GM19240 (cell line): ENCODE data around the gene C19orf12.
"Not testable (repeated sequence)": the region's sequence is repeated elsewhere in the genome, so short reads cannot be mapped to it uniquely, and the experiment has no call there.

Source experiments
- DNase-seq: peaks from one replicate; pipeline ENCODE4 v3.0.0; 2011; ENCODE audit warnings: low spot score; ENCODE audit not compliant: insufficient read length

Gene C19orf12

DNA sequence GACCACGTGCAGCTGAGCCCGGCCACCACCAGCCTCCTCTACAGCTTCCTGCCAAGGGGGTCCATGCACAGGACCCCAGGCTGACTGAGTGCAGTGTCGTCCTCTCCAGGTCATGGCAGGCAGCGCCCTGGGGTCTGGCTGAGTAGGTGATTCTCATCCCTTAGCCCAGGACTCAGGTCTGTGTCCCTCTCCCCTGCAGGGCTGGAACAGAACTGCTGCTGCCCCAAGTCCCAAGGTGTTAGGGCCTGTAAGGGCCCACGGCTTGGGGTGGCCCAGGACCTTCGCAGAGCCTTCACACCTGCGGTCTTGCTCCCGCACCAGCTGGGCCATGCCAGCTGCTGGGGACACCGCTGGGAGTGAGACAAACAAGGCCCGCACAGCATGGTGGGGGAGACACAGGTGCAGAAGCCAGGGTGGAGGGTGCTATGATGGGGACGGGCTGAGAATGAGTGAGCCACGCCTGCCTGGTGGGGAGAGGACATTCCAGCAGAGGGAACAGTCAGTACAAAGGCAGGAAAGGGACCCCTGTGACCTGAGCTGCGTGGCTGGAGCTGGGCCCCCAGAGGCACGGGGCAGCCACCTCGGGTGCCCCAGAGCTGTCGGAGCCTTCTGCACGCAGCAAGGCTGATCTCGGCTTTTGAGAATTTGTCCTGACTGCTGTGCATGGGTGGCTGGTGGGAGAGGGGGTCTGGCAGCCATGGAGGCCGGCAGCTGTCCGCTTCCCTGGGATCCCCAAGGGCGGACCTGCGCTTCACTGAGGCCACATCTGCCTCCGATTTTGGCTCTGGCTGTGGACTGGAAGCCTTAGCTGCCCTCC is 37.9 kb downstream of the C19orf12 start:
- DNase-seq, result no peak

DNA sequence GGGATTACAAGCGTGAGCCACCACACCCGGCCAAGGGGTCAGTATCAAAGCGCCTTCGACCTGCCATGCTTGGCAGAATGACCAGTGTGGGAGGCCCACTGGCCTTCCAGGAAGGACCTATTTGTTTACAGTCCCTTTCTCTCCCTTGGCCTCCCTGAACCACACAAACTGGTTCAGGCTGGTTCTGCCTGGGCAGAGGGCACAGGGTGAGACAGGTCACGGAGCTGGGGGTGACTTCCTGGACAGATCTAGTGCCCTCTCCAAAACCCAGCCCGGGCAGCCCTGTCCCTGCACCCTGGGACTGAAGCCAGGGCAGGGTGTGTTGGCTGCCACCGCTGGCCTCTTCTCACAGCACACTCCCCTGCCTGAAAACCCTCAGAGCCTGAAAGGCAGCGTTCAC is 38.5 kb downstream of the C19orf12 start:
- DNase-seq, result no peak

DNA sequence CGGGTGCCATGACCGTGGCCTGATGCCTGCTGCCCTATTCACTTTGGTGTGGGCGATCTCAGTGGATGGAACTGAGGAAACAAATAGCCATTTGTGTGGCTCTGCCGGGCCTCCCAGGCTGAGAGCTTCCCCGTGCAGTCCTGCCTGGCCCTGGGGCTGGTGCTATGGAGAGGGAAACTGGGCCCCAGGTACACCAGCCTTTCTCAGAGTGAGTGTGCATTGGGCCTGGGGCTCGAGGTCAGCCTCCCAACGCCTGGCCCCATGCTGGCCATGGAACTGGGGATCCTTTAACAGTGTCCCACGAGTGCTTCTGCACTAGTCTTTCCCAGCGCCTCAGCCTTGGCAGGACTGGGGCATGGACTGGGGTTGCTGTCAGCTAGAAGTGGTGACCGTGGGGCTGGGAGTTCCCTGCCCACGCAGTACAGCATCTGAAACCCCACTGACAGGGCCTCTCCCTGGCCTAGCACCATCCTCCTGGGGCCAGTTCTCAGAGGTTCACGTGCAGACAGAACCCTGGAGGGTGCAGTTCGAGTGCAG is 39.3 kb downstream of the C19orf12 start:
- DNase-seq, result no peak

DNA sequence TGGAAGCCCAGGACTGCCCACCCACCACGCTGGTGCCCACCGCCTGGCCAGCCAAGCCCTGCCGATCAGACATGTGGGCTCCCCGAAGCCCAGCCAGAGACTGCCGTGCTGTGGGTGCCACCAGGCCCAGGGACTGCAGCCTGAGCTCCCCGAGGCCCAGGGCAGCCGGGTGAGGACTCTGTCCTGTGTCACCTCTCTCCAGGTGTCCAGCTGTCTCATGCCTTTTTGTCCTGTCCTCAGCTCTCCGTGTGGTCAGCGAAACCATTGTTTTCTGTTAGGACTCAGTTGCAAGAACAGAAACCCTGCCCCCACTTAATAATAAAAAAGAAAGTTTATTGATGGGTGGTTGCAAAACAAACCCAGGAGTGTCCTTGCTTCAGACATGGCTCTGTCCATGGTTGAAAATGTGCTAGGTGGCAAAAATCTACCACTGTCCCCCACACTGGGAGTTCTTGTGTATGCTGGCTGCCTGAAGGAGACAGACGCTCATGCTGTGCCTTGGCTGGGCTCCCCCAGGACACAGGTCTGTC is 39.9 kb downstream of the C19orf12 start:
- no peak for DNase-seq

DNA sequence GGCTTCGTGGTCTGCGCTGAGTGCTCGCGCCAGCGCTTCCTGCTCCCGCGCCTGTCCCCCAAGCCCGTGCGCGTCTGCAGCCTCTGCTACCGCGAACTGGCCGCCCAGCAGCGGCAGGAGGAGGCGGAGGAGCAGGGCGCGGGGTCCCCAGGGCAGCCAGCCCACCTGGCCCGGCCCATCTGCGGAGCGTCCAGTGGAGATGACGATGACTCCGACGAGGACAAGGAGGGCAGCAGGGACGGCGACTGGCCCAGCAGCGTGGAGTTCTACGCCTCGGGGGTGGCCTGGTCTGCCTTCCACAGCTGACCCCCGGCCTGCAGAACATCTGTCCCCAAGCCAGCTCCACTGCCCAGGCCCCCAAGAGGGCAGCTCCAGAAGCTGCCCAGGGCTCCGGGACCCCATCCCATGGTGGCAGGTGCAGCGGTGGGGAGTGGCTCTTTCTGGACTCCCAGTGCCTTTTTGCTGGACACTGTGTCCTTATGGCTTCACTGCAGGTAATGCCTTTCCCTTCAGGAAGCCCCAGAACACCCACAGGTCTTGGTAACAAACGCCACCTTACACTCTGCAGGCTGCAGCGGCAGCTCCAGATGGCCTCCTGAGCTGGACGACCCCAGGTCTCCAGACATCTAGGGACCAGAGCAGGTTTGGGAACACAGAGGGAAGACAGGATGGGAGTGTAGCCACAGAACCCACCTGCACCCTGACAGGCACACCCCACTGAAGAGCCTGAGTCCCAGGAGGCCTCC is 40.5 kb downstream of the C19orf12 start:
- no peak for DNase-seq

DNA sequence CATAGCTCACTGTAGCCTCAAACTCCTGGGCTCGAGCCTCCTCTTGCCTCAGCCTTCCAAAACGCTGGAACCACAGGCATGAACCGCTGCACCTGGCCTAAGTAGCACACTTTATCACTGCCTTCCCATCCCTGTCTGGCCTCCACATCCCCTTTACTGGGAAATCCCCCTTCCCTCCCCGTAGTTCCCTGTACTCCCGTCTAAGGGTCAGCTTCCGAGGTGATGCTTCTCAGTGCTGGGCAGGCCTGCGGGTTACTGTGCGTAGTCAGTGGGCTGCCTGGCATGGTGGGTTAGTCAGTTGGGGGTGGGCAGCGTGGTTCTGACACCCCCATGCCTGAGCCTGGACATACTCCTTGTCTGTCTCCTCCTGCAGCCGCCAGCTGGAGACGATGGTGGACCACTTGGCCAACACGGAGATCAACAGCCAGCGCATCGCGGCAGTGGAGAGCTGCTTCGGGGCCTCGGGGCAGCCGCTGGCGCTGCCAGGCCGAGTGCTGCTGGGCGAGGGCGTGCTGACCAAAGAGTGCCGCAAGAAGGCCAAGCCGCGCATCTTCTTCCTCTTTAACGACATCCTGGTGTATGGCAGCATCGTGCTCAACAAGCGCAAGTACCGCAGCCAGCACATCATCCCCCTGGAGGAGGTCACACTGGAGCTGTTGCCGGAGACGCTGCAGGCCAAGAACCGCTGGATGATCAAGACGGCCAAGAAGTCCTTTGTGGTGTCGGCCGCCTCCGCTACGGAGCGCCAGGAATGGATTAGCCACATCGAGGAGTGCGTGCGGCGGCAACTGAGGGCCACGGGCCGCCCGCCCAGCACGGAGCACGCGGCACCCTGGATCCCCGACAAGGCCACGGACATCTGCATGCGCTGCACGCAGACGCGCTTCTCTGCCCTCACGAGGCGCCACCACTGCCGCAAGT is 41.4 kb downstream of the C19orf12 start:
- no peak for DNase-seq

DNA sequence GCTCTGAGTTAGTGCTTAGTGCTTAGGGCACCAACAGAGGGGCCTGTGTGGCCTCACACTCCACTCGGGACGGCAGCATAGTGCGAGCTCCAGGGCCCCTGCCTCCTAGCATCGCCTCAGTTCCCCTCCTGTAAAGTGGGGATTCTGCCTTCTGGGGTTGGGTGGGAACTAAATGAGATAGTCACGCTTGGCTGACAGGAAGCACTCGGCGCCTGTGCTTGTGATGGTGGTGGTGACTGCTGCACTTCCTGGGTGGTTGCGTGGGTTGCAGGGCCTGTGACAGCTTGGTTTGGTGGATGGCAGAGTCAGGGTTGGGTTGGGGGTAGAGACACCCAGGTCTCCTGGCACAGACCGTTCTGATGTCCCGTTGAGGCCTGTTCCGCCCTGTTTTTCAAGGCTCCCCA is 42.1 kb downstream of the C19orf12 start:
- no peak for DNase-seq

DNA sequence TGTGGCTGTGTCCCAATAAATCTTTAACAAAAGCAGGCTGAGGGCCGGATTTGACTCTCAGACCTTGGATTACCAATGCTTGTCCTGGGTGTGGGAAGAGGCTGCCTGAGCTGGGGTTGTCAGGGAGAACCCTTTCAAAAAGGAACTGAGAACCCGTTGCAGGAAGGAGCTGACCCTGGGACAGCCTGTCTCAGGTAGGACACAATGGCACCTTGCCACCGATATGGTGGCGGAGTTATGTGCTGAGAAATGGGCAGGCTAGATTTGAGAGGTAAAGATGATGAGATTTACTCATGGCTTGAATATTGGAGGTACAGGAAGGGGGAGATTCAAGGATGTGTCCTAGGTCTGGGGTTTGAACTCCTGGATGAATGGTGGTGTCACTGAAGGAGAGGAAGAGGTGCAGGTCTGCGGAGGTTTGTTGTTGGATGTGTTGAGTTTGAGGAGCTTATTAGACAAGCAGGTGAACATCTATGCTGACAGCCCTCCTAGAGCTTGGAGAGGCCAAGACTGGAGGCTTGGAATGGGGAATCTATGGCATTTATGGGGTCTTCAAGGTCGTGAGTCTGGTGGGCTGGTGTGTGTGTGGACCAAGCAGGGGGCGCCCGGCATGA is 42.6 kb downstream of the C19orf12 start:
- no peak for DNase-seq

DNA sequence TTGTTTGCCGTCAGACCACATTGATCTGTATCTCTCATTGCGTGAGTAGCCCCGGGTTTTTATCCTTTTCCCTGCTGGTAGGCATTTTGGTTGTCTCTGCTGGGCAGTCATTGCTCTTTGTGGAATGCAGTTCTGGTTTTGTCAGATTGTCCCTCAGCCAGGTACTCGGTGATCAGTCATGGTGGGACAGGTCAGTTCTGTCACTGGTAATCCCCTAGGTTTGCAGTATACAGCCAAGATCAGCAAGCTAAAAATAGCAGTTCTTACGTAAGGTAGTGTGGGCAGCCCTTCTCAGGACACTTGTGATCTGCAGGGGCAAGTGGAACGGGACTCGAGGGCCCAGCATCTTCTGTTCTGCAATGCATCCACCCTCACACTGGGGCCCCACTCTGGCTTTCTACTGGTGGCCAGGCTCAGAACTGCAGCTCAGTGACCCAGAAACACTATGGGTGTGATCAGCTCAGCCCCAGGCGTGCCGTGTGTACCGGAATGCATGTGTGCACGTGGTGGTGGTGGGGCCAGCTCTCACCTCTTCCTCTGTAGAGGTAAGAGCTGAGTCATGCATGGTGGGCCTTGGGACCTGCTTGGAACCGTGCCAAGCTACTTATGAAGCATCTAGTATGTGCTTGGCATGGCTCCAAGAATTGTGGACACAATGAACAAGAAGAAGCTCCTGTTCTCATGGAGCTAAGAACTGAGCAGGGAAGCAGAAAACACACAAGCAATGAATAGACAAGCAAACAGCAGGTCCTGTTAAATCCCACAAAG is 43.5 kb downstream of the C19orf12 start:
- peak; percentile 78 for DNase-seq

DNA sequence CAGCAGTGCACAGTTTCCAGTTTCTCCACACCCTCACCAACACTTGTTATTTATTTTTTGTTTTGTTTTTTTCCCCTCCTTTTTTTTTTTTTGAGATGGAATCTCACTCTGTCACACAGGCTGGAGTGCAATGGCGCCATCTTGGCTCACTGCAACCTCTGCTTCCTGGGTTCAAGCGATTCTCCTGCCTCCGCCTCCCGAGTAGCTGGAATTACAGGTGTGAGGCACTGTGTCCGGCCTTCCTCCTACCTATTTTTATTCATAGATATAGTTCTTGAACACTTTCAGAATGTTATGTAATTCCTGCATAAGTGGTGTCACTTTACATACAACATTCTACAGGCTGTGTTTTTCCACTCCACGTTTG is 44.1 kb downstream of the C19orf12 start:
- DNase-seq, result not testable (repeated sequence)

DNA sequence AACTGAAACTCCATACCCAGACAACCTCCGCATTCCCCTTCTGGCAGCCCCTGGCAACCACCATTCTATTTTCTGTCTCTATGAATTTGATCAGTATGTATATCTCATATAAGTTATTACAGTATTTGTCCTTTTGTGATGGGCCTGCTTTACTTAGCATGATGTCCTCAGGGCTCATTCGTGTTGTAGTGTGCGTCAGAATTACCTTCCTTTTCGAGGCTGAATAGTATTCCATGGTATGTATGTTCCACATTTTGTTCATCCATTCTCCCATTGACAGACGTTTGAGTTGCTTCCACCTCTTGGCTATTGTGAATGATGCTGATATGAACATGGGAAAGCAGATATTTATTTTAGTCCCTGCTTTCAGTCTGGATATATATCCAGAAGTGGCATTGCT is 44.8 kb downstream of the C19orf12 start:
- DNase-seq, result no peak

DNA sequence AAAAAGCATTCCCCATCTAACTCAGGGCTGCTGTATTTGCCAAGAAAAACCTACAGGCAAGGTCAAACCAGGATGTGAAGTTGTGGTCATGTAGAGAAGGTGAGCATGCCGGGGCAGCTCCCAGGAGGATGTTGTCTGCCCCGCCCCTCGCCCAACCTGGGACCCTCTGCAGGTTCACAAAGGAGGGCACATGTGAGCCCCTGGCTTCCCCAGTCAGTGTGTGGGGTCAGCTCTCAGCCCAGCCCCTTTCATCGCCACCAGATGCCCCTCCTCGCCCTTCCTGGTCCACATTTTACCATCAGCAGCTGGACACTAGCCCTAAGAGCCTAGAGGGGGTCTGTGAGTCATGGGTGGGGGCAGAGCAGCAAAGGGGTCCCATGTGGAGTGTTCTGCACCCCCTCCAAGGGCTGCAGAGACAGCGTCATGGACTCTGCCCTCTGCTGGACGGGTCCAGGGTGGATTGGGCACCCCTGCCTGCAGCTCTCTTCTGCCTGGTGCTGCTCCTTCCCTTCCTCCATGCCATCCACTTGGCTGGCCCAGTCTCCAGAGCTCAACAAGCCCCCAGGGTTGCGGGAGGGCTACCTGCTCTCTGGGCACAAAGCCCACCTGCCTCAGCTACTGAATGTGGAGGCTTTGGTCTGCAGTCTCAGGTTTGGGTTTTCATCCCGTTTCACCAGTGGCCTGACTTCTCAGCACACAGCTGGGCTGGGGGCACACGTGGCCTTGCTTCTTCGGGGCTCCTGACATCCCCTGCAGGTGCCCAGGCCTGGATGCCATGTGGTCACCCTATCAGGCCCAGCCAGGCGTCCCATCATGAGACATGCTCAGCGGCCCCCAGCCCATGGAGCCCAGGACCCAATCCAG is 46.1 kb downstream of the C19orf12 start:
- no peak for DNase-seq

DNA sequence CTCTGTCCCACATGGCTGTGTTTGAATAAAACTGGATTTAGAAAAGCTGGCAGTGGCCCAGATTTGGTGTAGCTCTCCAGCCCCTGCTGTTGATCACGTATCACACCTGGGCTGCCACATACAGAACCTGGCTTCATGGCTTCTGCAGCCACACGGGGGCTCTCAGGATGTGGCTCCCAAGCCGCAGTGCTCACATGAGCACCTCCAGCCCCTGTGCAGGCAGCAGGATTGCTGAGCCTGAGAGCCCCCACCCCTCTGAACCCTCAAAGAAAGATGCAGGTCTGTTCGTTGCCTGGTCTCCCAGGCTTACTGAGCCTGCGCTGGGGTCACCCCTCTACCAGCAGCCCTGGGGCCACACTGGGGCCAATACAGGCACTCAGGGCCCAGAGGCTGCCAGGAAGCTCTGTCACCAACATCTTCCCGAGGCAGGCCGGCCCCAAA is 47.1 kb downstream of the C19orf12 start:
- DNase-seq, result no peak

DNA sequence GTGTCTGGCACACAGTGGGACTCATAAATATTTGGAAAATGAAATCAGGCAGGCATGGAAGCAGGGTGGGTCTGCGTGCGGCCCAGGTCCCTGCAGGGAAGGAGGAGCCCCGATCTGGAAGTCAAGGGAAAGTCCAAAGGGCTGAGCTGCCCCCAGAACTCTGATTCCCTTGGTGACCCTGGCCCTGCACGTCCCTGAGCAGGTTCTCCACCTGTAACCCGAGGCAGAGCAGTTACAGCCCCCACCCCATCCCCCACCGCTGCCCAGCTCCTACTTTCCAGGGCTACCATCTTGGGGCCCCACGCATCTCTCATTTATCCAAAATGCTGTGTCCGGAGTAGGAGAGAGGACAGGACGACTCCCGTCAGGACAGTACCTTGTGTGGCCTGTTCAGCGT is 47.7 kb downstream of the C19orf12 start:
- DNase-seq, result no peak

DNA sequence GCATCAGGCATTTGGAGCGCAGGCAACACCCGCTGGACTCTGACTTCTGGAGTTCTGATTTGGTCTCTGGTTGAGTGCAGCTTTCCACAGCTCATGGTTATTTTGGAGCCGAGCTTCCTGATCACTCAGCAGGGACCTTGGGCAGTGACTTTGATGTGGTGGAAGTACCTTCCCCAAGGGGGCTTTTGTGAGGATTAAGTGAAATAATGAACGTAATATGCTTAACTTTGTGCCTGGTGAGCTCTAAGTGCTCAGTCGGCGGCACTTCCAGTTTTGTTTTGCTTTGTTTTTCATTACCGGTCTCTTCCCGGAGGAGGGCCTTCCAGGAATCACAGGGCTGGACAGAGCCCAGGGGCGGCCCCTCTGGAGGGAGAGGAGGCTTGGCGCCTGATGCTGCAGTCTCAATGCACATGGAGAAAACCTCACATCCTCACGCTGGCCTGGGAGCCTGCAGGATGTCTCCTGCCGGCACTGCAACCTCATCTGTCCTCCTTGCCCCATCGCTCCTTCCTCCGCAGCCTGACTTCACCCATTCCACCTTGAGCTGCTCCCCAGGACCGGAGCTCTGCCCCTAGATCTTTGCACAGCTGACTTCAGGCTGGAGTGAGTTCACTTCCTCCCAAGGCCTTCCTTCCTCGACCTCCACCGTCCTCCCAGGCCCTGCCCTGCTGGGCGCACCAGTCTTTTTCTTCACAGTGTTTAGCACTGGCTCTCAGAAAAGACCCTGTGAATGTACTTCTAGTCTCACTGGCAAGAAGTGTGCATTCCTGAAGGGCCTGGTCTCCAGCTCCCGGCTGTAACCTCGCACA is 48.3 kb downstream of the C19orf12 start:
- no peak for DNase-seq

DNA sequence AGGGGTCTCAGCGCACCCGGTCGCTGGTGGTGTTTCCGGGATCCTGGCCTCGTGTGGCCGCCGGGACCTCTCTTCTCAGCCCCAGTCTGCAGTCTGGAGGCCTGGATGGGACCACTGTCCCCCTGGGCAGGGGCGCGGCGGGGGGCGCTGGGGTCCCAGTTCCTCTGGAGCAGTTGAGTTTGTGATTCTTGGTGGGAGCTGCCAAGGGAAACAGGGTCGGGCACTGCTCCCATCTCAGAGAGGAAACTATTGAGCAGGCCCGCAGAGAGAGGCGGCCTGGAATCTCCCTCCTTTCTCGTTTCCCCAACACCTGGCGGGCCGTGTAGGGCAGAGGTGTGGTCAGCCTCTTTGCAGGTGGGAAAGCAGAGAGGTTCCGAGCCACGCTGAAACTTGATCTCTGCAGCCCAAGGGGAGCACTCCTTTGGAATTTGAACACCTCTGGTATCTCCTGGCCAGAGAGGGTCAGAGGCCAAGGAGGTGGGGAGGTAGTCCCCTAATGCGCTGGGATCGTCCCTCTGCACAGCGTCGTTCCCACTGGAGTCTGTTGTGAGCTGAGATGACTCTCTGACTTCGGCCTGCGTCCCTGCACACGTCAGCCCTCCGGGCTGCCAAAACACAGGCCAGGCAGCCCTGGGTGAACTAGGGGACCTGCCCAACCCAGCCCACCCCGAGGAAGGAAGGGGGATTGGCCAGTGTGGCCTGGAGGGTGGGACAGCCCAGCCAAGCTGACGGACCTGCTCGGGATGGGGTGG is 49.1 kb downstream of the C19orf12 start:
- no peak for DNase-seq

DNA sequence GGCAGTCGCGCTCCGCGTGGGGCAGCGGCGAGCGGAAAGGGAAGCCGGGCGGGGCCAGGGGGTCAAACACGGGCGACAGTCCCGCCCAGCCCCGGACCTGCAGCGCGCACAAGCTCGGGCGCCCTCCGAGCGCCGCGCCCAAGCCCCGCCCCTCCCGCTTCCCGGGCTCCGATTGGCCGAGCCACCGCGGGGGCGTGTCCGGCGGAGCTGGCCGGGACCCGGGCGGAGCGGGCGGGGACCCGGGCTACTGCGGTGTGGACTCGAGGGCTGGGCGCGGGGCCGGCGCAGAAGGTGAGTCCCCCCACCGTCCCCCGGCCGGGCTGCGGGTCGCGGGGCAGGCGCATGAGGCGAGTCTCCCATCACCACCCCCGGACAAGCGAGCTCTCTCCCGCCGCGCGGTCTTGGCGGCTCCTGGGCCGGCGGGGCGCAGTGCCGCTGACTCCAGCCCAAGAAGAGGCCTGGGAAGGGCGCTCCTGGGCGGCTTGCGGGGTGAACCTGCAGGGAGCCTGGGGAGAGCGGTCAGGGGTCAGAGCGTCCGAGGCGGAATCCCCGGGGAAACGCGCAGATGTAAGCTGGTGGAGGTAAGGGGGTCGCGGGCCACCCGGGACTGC is 49.7 kb downstream of the C19orf12 start, which contains the start of gene PLEKHF1:
TSS of gene PLEKHF1 (plus strand) at position 247 of the 611 bp plus-strand sequence. CDS start 8,379 bp downstream, outside the sequence.
- DNase-seq, result peak; percentile 87
